HepG2 (cell line): ENCODE results near the gene PI3. TPM values are rescaled to one million over a fixed set of nuclear protein-coding genes. Genes with fewer than 3 reads are reported as not detected.
A peak's percentile ranks its signal among the peaks of the same experiment; 100 is the strongest.

Experiments used
- FOXK2 ChIP-seq: fragments of 450-650 bp; IDR thresholded peaks from 2 replicates; pipeline ENCODE4 v1.6.1; 2016
- GPN1 ChIP-seq: sonication (generic); formaldehyde crosslinking; IDR thresholded peaks from 2 replicates; pipeline ENCODE4 v1.5.1; 2020; ENCODE audit warnings: missing genetic modification reagents, borderline replicate concordance
- NR2F6 ChIP-seq, 2 experiments: IDR thresholded peaks; 2 replicates each; pipeline ENCODE4 v1.6.1; 2016; ENCODE audit warnings: antibody characterized with exemption in 1 of 2, mild to moderate bottlenecking in 1 of 2
- PLRG1 ChIP-seq: fragments of 450-650 bp; conservative IDR thresholded peaks from 2 replicates; pipeline ENCODE4 v1.6.1; 2016
- SP5 ChIP-seq: IDR thresholded peaks from 2 replicates; pipeline ENCODE4 v1.6.1; 2016; ENCODE audit warnings: low read depth, borderline replicate concordance
- ZNF232 ChIP-seq: sonication (generic); formaldehyde crosslinking; IDR thresholded peaks from 2 replicates; pipeline ENCODE4 v1.4.0; 2020; ENCODE audit warnings: missing genetic modification reagents, borderline replicate concordance
- ZNF343 ChIP-seq: sonication (generic); formaldehyde crosslinking; IDR thresholded peaks from 2 replicates; pipeline ENCODE4 v1.4.0; 2020; ENCODE audit warnings: mild to moderate bottlenecking, missing genetic modification reagents
- ZNF367 ChIP-seq: sonication (generic); formaldehyde crosslinking; IDR thresholded peaks from 2 replicates; pipeline ENCODE4 v1.4.0; 2020; ENCODE audit warnings: missing genetic modification reagents, borderline replicate concordance
- polyA plus RNA-seq, 8 experiments: library from polyadenylated mRNA; depleted of rRNA in 3 of 8; stranded (reverse) in 7 of 8; unstranded in 1 of 8; fragments of >200 nt; fragmentation: Illumina TruSeq in 4 of 8; extraction: Trizol in 4 of 8; gene quantifications; 2 replicates each; pipeline versions ENCODE4 v1.2.1 to v1.2.3, GENCODE V29; 2011 to 2016; ENCODE audit warnings: low read depth in 4 of 8, missing spikeins in 1 of 8, mixed read lengths in 1 of 8; ENCODE audit not compliant: insufficient read depth in 1 of 8
- total RNA-seq, 5 experiments: library from RNA; depleted of rRNA; stranded (reverse); fragments of >200 nt; fragmentation: Illumina TruSeq; extraction: Trizol; gene quantifications; 2 replicates each; pipeline ENCODE4 v1.2.3, GENCODE V29; 2016; ENCODE audit warnings: low read depth in 1 of 5
- TF ChIP-seq, protein P1 (sequence below): sonication (generic); formaldehyde crosslinking; conservative IDR thresholded peaks from 2 replicates; pipeline ENCODE4 v1.4.0; 2020; ENCODE audit warnings: missing genetic modification reagents
- TF ChIP-seq, protein P2 (sequence below): sonication (generic); IDR thresholded peaks from 2 replicates; pipeline ENCODE4 v1.6.1; 2016; ENCODE audit warnings: low read depth, borderline replicate concordance
- TF ChIP-seq, protein P3 (sequence below): sonication (generic); formaldehyde crosslinking; IDR thresholded peaks from 2 replicates; pipeline ENCODE4 v1.4.0; 2020; ENCODE audit warnings: low read depth, mild to moderate bottlenecking, missing genetic modification reagents
- TF ChIP-seq, protein P4 (sequence below): sonication (generic); formaldehyde crosslinking; IDR thresholded peaks from 2 replicates; pipeline ENCODE4 v1.4.0; 2020; ENCODE audit warnings: mild to moderate bottlenecking, missing genetic modification reagents, borderline replicate concordance
- TF ChIP-seq, protein P5 (sequence below): sonication (generic); formaldehyde crosslinking; IDR thresholded peaks from 2 replicates; pipeline ENCODE4 v1.4.0; 2020; ENCODE audit warnings: missing genetic modification reagents
- TF ChIP-seq, protein P6 (sequence below): sonication (generic); formaldehyde crosslinking; IDR thresholded peaks from 2 replicates; pipeline ENCODE4 v1.4.0; 2020; ENCODE audit warnings: missing genetic modification reagents, borderline replicate concordance

The PI3 gene
- total and polyA plus RNA-seq, 2 of the 13 experiments (the other 11 are each of a cell fraction or from before 2014, with no cell fraction given) = 0.22 TPM; not detected in 1

DNA sequence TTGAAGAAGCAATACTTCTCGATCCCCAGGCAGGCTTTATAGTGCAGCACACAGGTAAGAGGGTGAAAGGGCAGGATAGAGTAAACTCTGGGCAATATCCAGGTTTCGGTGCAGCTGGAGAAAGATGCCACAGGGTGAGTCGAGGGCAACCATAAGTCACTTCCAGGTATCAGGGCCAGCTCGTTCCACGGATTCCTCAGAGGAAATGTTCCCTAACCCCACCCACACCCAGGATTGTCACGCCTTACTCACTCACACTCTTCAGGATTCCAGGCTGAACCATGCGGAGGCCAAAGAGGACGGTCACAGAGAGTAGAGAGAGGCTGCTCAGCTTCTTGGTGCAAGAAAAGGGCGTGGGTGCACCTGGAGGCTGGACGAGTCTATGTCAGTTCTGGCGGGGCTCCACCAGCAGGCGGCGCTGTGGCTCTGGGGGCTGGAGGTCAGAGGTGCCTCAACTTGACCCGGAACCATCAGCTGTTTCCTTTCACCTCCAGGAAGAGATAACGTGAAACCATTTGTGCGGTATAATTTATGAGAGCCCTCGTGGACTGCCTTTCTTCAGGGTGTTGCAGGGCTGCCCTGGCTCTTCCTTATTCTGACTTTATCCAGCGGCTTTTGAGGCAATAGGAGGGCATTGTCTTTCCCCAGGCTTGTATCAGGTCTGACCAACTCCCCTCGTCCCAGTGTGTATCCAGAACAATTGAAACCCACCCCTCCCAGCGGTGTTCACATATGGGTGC lies 36.0 kb upstream of the PI3 start (continued):
- TF ChIP-seq GPN1 (CRISPR knock-in tag) (no peak), ZNF232 (CRISPR knock-in tag) (no peak), FOXK2 (no peak), NR2F6 (IDR thresholded peaks at IDR 0.05) (peak; percentile 95), NR2F6 (CRISPR knock-in tag; IDR thresholded peaks at IDR 0.05) (peak; percentile 95), PLRG1 (no peak), ZNF367 (CRISPR knock-in tag) (no peak), ZNF343 (CRISPR knock-in tag) (no peak), SP5 (no peak)
- TF ChIP-seq, protein P1, sequence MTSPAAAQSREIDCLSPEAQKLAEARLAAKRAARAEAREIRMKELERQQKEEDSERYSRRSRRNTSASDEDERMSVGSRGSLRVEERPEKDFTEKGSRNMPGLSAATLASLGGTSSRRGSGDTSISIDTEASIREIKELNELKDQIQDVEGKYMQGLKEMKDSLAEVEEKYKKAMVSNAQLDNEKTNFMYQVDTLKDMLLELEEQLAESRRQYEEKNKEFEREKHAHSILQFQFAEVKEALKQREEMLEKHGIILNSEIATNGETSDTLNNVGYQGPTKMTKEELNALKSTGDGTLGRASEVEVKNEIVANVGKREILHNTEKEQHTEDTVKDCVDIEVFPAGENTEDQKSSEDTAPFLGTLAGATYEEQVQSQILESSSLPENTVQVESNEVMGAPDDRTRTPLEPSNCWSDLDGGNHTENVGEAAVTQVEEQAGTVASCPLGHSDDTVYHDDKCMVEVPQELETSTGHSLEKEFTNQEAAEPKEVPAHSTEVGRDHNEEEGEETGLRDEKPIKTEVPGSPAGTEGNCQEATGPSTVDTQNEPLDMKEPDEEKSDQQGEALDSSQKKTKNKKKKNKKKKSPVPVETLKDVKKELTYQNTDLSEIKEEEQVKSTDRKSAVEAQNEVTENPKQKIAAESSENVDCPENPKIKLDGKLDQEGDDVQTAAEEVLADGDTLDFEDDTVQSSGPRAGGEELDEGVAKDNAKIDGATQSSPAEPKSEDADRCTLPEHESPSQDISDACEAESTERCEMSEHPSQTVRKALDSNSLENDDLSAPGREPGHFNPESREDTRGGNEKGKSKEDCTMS (CRISPR knock-in tag) = no peak
- TF ChIP-seq, protein P2, sequence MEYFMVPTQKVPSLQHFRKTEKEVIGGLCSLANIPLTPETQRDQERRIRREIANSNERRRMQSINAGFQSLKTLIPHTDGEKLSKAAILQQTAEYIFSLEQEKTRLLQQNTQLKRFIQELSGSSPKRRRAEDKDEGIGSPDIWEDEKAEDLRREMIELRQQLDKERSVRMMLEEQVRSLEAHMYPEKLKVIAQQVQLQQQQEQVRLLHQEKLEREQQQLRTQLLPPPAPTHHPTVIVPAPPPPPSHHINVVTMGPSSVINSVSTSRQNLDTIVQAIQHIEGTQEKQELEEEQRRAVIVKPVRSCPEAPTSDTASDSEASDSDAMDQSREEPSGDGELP = peak; percentile 77; the same call in 1 of the 2 replicates
- TF ChIP-seq, protein P3, sequence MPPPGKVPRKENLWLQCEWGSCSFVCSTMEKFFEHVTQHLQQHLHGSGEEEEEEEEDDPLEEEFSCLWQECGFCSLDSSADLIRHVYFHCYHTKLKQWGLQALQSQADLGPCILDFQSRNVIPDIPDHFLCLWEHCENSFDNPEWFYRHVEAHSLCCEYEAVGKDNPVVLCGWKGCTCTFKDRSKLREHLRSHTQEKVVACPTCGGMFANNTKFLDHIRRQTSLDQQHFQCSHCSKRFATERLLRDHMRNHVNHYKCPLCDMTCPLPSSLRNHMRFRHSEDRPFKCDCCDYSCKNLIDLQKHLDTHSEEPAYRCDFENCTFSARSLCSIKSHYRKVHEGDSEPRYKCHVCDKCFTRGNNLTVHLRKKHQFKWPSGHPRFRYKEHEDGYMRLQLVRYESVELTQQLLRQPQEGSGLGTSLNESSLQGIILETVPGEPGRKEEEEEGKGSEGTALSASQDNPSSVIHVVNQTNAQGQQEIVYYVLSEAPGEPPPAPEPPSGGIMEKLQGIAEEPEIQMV = no peak
- TF ChIP-seq, protein P4, sequence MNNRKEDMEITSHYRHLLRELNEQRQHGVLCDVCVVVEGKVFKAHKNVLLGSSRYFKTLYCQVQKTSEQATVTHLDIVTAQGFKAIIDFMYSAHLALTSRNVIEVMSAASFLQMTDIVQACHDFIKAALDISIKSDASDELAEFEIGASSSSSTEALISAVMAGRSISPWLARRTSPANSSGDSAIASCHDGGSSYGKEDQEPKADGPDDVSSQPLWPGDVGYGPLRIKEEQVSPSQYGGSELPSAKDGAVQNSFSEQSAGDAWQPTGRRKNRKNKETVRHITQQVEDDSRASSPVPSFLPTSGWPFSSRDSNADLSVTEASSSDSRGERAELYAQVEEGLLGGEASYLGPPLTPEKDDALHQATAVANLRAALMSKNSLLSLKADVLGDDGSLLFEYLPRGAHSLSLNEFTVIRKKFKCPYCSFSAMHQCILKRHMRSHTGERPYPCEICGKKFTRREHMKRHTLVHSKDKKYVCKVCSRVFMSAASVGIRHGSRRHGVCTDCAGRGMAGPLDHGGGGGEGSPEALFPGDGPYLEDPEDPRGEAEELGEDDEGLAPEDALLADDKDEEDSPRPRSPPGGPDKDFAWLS = no peak
- TF ChIP-seq, protein P5, sequence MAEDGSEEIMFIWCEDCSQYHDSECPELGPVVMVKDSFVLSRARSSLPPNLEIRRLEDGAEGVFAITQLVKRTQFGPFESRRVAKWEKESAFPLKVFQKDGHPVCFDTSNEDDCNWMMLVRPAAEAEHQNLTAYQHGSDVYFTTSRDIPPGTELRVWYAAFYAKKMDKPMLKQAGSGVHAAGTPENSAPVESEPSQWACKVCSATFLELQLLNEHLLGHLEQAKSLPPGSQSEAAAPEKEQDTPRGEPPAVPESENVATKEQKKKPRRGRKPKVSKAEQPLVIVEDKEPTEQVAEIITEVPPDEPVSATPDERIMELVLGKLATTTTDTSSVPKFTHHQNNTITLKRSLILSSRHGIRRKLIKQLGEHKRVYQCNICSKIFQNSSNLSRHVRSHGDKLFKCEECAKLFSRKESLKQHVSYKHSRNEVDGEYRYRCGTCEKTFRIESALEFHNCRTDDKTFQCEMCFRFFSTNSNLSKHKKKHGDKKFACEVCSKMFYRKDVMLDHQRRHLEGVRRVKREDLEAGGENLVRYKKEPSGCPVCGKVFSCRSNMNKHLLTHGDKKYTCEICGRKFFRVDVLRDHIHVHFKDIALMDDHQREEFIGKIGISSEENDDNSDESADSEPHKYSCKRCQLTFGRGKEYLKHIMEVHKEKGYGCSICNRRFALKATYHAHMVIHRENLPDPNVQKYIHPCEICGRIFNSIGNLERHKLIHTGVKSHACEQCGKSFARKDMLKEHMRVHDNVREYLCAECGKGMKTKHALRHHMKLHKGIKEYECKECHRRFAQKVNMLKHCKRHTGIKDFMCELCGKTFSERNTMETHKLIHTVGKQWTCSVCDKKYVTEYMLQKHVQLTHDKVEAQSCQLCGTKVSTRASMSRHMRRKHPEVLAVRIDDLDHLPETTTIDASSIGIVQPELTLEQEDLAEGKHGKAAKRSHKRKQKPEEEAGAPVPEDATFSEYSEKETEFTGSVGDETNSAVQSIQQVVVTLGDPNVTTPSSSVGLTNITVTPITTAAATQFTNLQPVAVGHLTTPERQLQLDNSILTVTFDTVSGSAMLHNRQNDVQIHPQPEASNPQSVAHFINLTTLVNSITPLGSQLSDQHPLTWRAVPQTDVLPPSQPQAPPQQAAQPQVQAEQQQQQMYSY (CRISPR knock-in tag) = no peak
- TF ChIP-seq, protein P6, sequence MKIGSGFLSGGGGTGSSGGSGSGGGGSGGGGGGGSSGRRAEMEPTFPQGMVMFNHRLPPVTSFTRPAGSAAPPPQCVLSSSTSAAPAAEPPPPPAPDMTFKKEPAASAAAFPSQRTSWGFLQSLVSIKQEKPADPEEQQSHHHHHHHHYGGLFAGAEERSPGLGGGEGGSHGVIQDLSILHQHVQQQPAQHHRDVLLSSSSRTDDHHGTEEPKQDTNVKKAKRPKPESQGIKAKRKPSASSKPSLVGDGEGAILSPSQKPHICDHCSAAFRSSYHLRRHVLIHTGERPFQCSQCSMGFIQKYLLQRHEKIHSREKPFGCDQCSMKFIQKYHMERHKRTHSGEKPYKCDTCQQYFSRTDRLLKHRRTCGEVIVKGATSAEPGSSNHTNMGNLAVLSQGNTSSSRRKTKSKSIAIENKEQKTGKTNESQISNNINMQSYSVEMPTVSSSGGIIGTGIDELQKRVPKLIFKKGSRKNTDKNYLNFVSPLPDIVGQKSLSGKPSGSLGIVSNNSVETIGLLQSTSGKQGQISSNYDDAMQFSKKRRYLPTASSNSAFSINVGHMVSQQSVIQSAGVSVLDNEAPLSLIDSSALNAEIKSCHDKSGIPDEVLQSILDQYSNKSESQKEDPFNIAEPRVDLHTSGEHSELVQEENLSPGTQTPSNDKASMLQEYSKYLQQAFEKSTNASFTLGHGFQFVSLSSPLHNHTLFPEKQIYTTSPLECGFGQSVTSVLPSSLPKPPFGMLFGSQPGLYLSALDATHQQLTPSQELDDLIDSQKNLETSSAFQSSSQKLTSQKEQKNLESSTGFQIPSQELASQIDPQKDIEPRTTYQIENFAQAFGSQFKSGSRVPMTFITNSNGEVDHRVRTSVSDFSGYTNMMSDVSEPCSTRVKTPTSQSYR = no peak
